DOHH2 (cell line): ENCODE measurements around the gene EFS.

Source experiments
- CTCF ChIP-seq: fragments of 200-600 bp; sonication (generic); IDR thresholded peaks from one replicate; pipeline ENCODE4 v1.5.1; 2014; ENCODE audit warnings: antibody characterized with exemption, mild to moderate bottlenecking, low read depth, low read length; ENCODE audit not compliant: poor library complexity, severe bottlenecking
- EZH2phosphoT487 ChIP-seq: fragments of 200-600 bp; sonication (generic); IDR thresholded peaks from 2 replicates; pipeline ENCODE4 v1.6.1; 2017; ENCODE audit warnings: borderline replicate concordance, mild to moderate bottlenecking, antibody characterized with exemption, low read length, moderate library complexity, mixed read lengths

GRCh38 chr14:23335623-23336022 lies 29.3 kb downstream of the EFS start:
- TF ChIP-seq EZH2phosphoT487 (no peak), CTCF (no peak)
